Measurements from ENCODE around the gene PUSL1.

The PUSL1 gene

DNA sequence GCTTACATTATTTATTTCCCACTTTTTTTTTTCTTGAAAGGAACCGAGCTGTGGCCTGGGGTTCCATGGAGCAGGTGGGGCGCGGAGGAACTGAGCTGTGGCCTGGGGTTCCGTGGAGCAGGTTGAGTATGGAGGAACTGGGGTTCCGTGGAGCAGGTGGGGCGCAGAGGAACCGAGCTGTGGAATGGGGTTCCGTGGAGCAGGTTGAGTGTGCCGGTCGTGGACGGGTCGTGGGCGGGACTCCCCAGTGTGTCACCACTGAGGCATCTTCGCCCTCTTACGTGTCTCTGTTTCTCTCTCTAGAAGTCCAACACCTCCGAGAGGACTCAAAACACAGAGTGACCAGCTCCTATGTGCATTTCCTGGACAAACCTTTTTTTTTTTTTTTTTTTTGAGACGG, 29.4 kb upstream of the PUSL1 start:
- no peak for DNase-seq (ENCODE audit: low read depth)

DNA sequence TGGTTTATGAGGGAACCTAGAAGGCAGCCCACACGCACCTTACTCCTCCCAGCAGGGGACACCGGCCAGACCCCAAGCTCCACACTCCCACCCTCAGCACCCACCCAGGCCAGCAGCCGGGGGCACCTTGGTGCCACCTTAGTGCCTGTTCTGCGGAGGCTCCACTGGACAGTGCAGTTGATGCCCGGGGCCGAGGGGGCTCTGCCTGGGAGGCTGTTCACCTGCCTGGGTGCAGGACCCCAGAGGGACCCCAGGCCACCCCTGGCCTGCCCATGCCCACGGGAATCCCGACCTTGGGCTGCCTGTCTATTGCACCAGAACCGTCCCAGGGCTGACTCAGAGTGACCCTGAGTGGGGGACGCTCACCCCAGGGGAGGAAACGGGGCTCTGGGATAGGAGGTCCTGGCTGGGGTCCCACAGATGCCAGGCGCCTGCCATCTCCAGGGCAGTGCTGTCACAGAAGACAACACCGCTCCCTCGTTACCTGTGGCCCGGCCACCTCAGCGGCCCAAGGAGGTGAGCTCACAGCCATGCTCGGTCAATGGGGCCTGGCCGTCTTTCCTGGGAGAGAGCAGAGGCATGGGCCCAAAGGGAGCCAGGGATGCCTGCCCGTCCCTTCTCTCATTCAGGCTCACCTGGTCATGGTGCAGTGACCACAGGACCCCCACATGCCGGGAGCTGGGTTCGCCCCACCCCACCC, 27.5 kb upstream of the PUSL1 start:
- no peak for DNase-seq (ENCODE audit: low read depth)

DNA sequence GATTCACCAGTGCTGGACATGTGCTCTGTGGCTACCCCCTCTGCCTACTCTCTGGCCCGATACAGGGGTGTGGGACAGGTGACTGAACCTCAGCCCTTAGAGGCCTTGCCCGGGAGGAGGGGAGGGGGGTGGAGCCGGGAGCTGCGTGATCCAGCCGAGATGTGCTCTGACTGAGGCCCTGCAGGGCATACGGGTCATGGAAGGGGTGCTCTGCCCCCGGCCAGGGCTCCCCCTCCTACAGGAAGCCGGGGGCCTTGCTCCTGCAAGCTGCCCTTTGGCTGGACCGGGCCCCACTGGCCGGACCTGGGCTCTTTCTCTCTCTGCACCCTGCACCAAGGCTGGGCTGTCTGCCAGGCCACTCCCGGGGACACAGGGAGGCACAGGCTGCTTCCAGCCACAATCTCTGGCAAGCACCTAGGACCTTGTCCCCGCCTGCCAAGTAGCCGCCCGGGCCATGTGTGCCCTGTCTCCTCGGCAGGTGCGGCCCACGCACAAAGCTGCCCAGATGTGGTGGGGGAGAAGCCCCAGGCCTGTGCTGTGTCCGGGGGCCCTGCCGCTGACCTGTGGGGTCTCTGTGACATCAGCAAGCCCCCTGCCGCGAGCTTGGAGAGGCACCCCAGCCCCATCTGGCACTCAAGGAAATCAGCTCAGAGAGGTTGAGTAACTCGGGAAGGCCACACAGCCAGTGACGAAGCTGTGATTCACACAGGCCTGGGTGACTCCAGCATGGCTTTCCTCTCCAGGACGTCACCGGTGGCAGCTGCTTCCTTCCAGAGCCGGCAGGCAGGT, 26.7 kb upstream of the PUSL1 start:
- no peak for DNase-seq (ENCODE audit: low read depth)

DNA sequence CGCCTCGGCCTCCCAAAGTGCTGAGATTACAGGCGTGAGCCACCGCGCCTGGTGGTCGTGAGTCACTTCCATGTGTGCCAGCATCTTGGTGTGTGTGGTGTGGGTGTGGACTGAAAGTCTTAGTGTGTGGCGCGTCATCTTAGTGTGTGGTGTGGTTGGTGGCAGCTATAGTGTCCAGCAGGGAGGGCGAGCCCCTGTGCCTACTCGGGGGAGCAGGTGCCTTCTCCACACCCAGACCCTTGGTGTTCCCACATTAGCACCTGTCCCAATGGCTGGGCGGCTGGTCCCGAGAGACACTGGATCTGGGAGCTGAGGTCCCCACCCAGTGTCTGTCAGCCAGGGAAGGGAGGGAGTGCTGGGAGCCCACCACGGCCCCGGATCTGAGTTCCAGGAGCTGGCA, 25.4 kb upstream of the PUSL1 start:
- no peak for DNase-seq (ENCODE audit: low read depth)

GRCh38 chr1:1283821-1284220, 24.6 kb upstream of the PUSL1 start:
- DNase-seq (ENCODE audit: low read depth), result no peak

DNA sequence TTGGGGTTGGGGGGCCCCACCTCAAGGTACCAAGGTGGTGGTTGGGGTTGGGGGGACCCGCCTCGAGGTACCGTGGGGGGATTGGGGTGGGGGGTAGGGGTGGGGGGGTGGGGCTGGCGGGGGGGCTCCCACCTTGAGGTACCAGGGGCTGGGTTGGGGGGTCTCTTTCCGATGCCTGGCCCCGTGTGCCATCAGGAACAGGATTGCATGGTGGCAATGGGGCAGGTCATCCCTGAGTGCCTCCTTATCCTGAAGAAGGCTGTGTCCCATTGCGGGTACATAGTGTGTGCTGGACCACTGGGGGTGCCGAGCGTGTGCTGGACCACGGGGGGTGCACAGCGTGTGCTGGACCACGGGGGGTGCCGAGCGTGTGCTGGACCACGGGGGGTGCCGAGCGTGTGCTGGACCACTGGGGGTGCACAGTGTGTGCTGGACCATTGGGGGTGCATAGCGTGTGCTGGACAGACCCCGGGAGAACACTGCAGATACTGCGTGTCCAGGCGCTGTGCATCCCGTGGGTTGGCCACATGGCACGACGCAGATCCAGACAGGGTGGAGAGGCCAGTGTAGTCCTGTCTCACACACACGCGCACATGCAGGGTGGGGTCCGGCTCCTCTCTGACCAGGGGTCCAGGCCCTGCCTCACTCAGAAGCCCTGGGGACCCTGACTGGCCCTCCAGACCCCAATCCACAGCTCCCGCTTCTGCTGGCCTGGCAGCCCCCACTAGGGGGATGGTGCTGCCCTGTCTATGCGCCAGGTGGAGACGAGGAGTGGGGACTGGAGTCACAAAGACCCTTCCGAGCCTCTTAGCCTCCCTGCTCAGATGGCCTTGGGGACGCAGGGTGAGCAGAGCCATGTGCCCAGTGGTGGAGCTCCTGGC, 23.9 kb upstream of the PUSL1 start:
- DNase-seq (ENCODE audit: low read depth), result no peak

DNA sequence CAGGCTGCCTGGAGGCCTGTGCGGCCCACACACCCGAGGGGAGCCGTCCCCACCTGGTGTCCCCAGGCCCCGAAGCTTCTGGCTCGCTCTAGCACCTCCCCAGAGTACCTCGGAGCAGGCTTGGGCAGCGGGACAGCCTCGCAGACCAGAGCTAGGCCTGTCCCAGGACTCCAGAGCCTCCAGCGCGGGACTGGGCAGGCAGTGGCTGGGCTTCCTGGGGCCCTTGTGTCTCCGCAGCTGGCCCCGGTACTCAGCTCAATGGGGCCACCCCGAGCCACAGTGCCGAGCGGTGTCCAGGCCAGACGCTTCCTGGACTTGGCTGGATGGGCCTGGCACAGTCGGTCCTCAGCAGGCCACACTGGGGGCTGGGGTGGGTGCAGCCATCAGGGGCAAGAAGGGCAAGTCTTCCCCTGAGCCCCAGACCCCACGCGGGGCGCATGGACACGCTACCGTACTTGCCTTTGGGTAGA, 23.3 kb upstream of the PUSL1 start:
- DNase-seq (ENCODE audit: low read depth), result no peak

DNA sequence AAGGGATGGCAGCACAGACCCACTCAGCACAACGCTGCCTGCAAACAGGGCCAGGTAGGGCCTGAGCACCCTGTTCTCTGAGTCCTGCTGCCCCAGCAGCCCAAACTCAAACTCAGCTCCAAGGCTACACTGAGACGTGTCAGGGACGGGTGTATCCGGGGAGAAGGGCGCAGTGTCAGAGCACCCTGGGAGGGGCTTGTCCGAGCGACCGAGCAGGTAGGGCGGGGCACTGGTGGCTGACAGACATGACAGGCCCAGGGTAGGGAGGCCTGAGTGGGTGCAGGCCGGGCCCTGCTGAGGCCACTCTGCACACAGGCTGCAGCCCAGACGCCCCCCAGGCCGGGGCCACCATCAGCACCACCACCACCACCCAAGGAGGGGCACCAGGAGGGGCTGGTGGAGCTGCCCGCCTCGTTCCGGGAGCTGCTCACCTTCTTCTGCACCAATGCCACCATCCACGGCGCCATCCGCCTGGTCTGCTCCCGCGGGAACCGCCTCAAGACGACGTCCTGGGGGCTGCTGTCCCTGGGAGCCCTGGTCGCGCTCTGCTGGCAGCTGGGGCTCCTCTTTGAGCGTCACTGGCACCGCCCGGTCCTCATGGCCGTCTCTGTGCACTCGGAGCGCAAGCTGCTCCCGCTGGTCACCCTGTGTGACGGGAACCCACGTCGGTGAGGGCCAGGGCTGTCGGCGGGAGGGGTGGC, 22.6 kb upstream of the PUSL1 start:
- DNase-seq (ENCODE audit: low read depth), result no peak

GRCh38 chr1:1286313-1287261, 21.8 kb upstream of the PUSL1 start:
- no peak for DNase-seq (ENCODE audit: low read depth)

DNA sequence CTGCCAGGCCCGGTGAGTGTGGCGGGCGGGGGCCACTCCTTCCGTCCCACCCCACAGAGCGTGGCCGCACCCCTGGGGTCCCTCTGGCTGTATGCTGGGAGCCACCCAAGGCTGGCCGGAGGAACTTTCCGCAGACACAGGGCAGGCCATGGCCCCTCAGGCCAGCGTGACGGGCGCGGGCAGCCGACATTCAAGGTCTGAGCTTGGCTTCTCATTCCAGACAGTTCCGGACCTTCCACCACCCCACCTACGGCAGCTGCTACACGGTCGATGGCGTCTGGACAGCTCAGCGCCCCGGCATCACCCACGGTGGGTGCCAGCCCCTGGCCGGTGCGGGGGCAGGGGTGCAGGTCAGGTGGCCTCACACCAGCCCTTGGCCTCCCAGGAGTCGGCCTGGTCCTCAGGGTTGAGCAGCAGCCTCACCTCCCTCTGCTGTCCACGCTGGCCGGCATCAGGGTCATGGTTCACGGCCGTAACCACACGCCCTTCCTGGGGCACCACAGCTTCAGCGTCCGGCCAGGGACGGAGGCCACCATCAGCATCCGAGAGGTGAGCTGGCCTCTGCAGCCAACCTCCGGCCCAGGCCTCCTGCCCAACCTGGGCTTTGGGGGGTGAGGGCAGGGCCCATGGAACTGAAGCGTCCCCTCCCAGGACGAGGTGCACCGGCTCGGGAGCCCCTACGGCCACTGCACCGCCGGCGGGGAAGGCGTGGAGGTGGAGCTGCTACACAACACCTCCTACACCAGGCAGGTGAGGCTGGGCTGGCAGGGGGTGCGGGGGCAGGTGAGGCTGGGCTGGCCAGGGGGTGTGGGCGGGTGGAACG, 20.9 kb upstream of the PUSL1 start:
- no peak for DNase-seq (ENCODE audit: low read depth)

DNA sequence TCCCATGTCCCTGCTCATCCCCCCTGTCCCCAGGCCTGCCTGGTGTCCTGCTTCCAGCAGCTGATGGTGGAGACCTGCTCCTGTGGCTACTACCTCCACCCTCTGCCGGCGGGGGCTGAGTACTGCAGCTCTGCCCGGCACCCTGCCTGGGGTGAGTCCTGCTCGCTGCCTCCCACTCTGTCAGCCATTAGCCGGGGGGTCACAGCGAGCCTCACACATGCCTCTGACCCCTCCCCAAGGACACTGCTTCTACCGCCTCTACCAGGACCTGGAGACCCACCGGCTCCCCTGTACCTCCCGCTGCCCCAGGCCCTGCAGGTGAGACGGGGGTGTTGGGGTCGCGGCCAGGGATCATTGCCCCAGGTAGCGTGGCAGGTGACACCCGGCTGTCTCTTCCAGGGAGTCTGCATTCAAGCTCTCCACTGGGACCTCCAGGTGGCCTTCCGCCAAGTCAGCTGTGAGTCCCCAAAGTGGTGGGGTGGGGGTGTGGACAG, 18.1 kb upstream of the PUSL1 start:
- DNase-seq (ENCODE audit: low read depth), result no peak

- DNase-seq (ENCODE audit: low read depth), result no peak
Measured at GRCh38 chr1:1291023-1291528, 17.3 kb upstream of the PUSL1 start.

DNA sequence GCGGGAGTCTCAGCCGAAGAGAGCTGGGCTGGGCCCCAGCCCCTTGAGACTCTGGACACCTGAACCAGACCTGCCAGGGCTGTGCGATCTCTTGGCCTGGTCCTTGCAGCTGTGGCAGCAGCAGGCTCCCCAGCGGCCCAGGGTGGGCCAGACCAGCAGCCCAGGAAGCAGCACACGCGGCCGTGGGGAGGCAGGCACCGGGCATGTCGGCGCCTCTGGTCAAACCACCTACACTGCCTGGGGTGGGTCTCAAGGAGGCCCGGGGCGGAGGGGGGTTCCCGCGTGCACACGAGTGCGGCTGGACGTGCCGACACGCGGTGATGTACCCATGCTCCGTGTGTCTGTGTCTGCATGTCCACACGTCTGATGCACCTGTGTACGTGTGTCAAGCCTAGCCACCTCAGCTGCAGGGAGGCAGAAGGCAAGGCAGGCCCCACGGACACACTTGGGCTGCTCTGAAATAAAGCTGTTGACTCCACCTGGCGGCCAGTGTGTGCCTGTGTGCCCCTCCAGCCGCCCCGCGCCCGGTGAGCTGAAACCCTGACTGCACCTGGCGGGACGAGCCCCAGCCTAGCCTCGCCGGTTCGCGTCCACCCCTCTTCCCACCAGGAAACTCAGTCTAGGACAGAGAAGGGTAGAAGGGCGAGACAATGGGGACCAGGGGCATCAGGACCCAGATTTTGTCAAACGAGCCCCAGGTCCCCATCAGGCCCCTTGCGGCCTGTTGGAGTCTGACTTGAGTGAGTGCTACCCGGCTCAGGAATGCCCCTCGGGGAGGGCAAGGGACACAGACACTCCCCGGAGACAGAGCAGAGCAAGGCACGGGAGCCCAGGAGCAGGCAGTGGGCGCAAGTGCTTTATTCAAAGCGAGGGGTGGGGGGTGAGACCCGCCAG, 16.6 kb upstream of the PUSL1 start:
- DNase-seq (ENCODE audit: low read depth), result peak; percentile 38

DNA sequence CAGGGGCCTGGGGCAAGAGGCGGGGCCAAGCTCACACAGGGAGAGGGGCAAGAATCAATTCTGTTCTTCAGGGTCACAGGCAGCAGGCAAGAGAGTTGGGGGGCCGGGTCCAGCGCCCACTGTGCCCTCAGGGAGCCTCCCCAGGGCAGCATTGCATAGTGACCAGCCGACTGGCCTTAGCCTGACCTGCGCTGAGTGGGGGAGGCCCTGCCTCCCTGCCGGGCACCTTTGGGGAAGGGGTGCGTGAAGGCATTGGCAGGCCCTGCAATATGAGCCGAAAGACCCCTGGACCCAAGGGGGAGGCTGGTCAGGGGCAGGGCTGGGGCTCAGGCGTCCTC, 16.0 kb upstream of the PUSL1 start:
- DNase-seq (ENCODE audit: low read depth), result no peak

DNA sequence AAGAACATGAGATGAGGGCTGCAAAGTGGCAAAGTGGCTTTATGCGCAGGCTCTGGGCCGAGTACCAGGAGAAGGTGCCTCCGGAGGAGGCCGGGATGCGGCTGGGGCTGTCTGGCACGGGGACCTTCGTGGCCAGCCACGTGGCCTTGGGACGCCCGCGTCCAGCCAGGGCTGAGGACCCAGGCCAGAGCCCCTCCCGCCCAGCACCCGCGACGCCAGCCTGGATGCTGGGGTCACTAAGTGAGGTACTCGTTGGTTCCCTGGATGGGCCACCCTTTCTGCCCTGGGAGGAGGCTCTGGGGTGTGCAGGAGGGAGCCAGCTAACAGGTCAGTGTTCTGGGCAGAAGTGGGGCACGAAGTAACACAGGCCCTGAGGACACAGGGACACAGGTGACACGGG, 15.5 kb upstream of the PUSL1 start:
- DNase-seq (ENCODE audit: low read depth), result no peak

GRCh38 chr1:1293263-1294249, 14.8 kb upstream of the PUSL1 start:
- DNase-seq (ENCODE audit: low read depth), result no peak

DNA sequence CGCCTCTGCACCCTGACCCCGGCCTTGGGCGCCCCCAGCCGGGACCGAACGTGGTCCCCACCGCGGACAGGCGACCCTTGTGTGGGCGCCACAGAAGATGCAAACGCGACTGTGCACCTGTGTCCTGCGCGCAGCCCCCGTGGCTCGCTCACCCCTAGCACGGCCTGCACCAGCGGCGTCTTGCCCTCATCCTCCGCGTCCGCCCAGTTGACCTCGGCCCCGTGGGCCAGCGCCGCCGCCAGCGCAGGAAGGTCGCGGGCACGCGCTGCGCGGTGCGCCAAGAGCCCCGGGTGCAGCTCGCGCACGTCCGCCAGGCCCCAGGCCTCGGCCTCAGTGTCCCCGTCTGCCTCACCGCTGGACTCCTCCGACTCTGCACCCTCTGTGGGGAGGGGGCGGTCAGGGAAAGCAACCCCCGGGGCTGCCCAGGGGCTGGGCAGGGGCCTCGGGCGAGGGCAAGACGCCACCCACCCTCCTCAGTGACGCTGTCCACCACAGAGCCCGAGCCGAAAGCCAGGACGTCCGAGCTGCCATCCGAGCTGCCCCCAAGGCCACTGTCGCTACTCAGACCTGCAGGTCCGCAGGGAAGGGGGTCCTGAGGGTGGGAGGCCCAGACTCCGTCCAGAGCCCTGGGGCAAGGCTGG, 14.0 kb upstream of the PUSL1 start:
- no peak for DNase-seq (ENCODE audit: low read depth)

Measured in fibroblast of gingiva (primary cell).